HCT116 (cell line): Measurements from ENCODE around the gene MAMLD1.

ENCODE experiments used
- CTCF ChIP-seq, 3 experiments: fragments of 200-600 bp in 1 of 3; sonication (generic) in 1 of 3; IDR thresholded peaks in 2 of 3; conservative IDR thresholded peaks in 1 of 3; 2 replicates each; pipeline ENCODE4 v1.5.1; 2012 to 2017; ENCODE audit warnings: low read depth in 2 of 3, low read length in 2 of 3, antibody characterized with exemption in 1 of 3, borderline replicate concordance in 1 of 3, control low read depth in 1 of 3, mild to moderate bottlenecking in 1 of 3, mixed read lengths in 1 of 3, mixed run types in 1 of 3, moderate library complexity in 1 of 3; ENCODE audit not compliant: insufficient read depth in 1 of 3
- EZH2phosphoT487 ChIP-seq: fragments of 200-600 bp; IDR thresholded peaks from 2 replicates; pipeline ENCODE4 v1.6.1; 2018; ENCODE audit warnings: antibody characterized with exemption, borderline replicate concordance
- POLR2A ChIP-seq: IDR thresholded peaks from 2 replicates; pipeline ENCODE4 v1.7.0; 2011; ENCODE audit warnings: borderline replicate concordance; ENCODE audit not compliant: insufficient read depth, insufficient read length; ENCODE audit errors: extremely low read depth
- RAD21 ChIP-seq: IDR thresholded peaks from 2 replicates; pipeline ENCODE4 v1.6.1; 2012; ENCODE audit warnings: low read depth, mild to moderate bottlenecking
- SIN3A ChIP-seq: IDR thresholded peaks from 2 replicates; pipeline ENCODE4 v1.6.1; 2012; ENCODE audit warnings: low read depth
- ZFX ChIP-seq: fragments of 450-650 bp; IDR thresholded peaks from 2 replicates; pipeline ENCODE4 v1.6.1; 2017
- TF ChIP-seq, protein P1 (sequence below): IDR thresholded peaks from 2 replicates; pipeline ENCODE4 v1.6.1; 2012

DNA sequence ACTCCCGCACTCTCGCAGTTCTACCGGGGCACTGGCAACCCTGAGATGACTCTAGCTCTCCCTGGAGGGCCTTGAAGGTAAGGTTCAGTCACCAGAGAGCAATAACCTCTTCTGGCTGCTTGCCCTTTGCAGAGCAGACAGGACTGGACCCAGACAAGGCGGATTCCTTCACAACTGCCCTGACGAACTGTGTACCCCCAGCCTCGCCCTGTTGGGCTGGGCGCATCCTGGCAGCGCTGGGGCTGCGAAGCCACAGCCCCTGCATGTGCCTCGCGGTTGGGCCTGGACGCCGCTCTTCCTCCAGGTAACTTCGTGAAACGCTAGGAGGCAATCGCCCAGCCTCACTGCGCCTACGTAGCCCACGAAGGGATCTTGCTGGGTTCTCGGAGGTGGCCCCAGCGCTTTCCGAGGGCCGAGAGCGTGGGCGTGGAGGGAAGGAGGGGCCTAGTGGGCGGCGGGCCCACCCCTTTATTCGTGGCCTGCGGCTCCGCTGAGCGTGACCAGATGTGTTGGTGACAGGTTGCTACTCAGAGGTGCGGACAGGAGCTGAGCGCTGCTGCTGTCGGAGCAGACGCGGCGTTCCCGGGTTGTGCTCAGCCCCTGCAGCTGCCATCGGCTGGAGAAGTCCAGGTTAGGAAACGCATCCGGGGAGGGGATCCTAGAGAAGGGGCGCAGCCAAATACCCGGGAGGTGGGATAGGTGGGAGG, 1.9 kb upstream of the MAMLD1 start:
- no peak for TF ChIP-seq POLR2A
- TF ChIP-seq CTCF (IDR thresholded peaks at IDR 0.05 in 2 of 3, conservative IDR thresholded peaks at IDR 0.05 in 1 of 3; ENCODE audit: borderline replicate concordance in 1 of 3, insufficient read depth in 1 of 3, low read depth in 2 of 3, low read length in 2 of 3): no peak
- no peak for TF ChIP-seq RAD21
- no peak for TF ChIP-seq EZH2phosphoT487
- no peak for TF ChIP-seq SIN3A
- TF ChIP-seq, protein P1, sequence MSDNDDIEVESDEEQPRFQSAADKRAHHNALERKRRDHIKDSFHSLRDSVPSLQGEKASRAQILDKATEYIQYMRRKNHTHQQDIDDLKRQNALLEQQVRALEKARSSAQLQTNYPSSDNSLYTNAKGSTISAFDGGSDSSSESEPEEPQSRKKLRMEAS: no peak
- no peak for TF ChIP-seq ZFX
